GM12874 (cell line): ENCODE measurements around the gene GLT1D1.

Source experiments
- CTCF ChIP-seq: IDR thresholded peaks from 2 replicates; pipeline ENCODE4 v1.5.1; 2011; ENCODE audit warnings: low read depth, mild to moderate bottlenecking, control low read depth, low read length, moderate library complexity; ENCODE audit not compliant: insufficient read depth

GLT1D1 gene

DNA sequence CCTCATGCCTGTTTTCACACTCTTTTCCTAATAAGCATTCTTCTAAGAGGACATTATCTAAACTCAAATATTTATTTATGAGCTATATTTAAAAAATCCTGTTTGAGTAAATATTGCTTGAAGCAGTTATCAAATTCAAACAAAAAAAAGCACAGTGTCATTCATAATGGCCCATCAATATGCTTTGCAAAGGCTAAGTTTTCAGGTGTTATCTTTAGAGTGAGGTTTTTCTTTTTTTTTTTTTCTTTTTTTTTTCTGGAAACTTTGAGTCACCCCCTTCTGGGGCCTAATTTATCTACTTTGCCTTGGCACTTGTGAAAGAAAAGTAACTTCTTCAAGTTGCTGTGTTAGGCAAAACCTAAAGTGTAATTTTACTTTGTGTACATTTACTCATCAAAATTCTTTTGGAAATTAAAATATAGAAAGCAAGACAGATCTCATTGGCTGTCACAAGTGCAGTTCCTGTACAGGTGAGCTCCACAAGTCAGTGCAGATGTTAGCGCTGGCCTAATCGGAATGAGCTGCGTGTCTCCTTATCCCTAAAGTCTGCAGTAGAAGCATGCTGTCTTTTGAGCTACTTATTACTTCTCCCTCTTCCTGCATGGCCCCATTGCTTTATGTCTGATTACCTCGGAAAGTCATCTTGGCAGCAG lies 53.3 kb downstream of the GLT1D1 start:
- TF ChIP-seq CTCF: no peak

- no peak for TF ChIP-seq CTCF
These were observed 55.0 kb downstream of the GLT1D1 start for GRCh38 chr12:128908254-128908653.

DNA sequence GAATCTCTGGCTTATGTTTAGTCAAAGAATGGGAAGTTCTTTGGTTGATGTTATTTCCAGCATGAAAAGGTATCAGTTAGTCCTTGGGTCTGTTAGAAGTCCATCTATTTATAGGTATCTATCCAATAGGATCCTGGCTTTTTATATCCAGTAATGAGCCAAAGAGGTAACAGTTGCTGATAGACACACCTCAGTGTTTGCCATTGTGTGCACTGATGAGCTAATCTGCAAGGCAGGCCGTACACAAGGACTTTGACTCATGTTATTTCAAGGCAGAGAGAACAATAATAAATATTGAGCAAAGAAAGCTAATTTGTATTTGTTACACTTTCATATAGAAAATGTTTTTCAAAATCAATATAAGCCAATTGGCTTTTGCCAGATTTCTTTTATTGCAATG lies 56.4 kb downstream of the GLT1D1 start:
- no peak for TF ChIP-seq CTCF

DNA sequence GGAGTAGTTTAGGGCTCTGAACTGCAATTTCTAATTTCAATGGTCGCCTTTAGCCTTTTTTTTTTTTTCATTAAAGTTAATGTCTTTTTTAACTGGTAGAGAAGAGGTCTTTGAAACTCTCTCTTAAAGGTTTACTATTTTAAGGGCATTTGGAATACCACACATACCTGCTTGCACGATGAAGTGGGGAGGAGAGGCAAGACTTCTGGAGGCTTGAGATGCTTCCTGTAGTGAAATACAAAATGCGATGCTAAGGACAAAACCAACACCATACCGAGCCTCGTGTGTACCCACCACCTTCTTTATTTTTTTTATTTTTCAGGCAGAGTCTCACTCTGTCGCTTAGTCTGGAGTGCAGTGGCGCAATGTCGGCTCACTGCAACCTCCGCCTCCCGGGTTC lies 57.4 kb downstream of the GLT1D1 start:
- no peak for TF ChIP-seq CTCF

- no peak for TF ChIP-seq CTCF
These were observed 58.6 kb downstream of the GLT1D1 start for GRCh38 chr12:128911861-128912260.

- TF ChIP-seq CTCF: no peak
These were observed 61.8 kb downstream of the GLT1D1 start for GRCh38 chr12:128914908-128915563.

DNA sequence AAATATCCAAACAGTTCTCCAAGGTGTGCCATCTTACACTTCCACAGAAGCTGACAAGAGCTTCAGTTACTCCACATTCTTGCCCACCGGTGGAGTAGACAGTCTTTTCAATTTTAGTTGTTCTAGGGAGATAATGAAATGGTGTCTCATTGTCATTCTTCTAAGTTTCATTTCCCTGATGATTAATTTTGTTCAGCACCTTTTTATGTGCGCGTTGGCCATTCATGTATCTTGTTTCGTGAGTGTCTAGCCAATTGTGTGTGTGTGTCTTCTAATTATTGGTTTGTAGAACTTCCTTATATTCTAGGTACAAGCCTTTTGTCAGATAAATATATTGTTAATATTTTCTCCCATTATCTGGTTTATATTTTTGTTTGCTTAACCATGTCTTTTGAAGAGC lies 63.1 kb downstream of the GLT1D1 start:
- no peak for TF ChIP-seq CTCF
